Measurements from ENCODE around the gene DDX18. TPM values are rescaled to one million over a fixed set of nuclear protein-coding genes. Genes with fewer than 3 reads are reported as not detected.

Gene DDX18
- 41.6 and 45.1 TPM in 2 replicates for total RNA-seq

GRCh38 chr2:117814417-117815264 is at the start of gene DDX18:
TSS of gene DDX18 (plus strand) at chr2:117814691. CDS start at chr2:117814778, 87 bp downstream.

Other genes starting within 250 kb of the DDX18 start
- 10.2 and 16.6 TPM in 2 replicates for gene CCDC93, start 199.4 kb downstream of the DDX18 start, total RNA-seq

Measured in mammary microvascular endothelial cell (primary cell).